GM19468 (cell line): ENCODE measurements around the gene IYD.

Experiments used
- ATAC-seq: cut with Tn5 transposase; IDR thresholded peaks from one replicate; pipeline ENCODE4 v1.9.1; 2021; ENCODE audit warnings: mild to moderate bottlenecking, moderate library complexity, moderate number of reproducible peaks; ENCODE audit not compliant: unreplicated experiment; ENCODE audit errors: extremely low read depth

IYD gene, protein sequence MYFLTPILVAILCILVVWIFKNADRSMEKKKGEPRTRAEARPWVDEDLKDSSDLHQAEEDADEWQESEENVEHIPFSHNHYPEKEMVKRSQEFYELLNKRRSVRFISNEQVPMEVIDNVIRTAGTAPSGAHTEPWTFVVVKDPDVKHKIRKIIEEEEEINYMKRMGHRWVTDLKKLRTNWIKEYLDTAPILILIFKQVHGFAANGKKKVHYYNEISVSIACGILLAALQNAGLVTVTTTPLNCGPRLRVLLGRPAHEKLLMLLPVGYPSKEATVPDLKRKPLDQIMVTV

DNA sequence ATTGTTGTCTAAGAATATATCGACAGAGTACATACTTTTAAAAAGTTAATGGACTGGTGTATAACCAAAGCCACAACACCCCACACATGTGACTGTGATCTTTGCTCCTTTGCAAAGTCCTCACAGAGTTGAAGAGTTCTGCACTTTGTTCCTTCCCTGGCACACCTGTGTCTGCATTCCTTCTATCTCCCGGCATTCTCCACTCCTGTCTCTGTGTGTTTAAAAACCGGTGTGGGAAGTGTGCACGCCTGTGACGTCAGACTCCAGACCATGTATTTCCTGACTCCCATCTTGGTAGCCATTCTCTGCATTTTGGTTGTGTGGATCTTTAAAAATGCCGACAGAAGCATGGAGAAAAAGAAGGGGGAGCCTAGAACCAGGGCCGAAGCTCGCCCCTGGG lies at the start of gene IYD:
Gene IYD, plus strand, starts transcription at position 251 of the 400 bp plus-strand sequence. Its CDS starts 20 bp downstream, at position 271.
- ATAC-seq: no peak

DNA sequence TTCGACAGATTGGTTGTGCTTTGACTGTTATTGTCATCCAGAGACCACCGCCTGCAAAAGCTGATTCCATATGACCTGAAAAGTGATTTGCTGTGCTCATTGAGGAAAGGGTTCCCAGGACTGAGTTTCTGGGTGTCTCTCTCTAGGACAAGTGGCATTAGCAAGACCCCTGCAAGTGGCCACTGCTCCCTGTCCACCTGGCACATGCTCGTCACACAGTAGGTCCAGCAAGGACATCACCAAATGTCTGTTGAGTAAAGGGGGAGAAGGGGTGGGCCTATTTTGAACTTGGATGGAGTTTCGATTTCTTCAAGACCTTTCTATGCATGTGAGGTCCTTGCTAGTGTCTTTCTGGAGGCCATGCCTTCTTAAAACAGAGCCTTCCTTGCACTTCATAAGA lies 48.9 kb upstream of the IYD start:
- ATAC-seq: no peak

DNA sequence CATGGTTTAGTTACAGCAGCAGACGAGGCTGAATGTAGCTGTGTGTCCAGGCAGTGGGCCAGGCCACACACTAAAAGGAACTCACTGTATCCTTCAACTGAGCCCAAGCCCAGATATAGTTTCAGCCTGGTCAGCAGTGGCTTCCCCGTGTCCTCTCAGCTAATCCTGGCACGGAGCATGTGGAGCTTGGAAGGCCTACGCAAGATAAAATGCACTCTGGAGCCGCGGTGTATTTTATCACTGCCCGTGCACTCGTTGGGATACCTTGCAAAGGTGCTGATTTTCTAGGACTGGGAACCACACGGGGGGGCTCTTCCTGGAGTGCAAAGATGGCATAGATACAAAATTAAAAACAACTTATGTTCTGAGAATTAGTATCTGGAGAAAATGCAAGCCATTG lies 48.4 kb upstream of the IYD start:
- ATAC-seq: no peak

DNA sequence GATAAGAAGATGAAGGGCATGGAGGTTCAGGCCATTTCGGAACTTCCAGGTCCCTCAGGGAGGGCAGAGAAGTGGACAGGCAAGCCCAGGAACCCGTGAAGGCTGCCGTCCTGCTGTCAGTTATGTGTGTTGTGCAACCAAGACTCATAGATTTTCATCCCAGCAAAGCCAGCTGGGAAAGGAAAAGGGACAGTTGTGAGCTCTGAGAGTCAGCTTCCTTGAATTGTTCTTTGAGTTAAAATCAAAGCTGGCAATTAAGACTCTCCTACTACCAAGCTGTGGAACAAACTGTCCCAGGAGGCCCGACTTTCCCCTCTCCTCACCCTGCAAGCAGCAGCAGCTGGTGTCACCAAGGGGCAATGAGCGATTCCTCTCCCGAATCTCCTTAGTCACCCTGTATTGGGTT lies 46.3 kb upstream of the IYD start:
- ATAC-seq: no peak

DNA sequence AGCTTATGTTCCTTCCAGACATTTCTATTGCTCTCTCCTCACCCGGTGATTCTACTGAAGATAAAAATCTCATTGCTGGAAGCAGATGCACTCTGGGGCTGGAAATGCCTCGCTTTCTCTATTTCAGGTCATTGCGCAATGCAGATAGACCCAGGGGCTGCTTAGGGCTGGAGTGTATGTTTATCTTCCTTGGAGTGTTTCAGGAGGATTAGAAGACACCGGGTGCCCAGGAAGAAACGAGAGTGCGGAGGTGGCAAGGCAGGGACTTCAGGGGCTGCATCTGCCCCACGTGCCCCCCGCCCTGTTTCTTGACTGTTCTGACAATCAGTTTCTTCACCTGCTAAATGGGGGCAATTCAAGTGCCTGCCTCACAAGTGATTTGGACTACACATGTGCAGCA lies 45.6 kb upstream of the IYD start:
- ATAC-seq: no peak

DNA sequence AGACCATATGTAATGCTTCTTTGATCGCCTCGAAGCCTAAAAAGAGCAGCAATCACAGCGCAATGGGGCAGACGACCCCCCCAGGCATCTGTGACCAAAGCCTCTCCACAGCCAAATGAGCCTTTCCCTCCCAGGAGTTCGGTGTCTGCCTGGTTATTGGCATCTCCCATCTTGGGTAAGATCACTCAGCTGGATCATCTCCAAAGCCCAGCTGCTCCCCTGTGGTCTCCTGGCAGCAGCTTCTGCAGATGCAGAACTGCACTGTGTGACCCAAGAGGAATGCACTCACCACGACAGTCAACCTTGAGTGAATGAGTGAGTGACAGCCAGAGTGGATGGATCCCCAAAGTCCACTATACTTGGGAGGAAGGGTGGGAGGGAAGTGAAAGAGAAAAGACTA lies 44.8 kb upstream of the IYD start:
- no peak for ATAC-seq

DNA sequence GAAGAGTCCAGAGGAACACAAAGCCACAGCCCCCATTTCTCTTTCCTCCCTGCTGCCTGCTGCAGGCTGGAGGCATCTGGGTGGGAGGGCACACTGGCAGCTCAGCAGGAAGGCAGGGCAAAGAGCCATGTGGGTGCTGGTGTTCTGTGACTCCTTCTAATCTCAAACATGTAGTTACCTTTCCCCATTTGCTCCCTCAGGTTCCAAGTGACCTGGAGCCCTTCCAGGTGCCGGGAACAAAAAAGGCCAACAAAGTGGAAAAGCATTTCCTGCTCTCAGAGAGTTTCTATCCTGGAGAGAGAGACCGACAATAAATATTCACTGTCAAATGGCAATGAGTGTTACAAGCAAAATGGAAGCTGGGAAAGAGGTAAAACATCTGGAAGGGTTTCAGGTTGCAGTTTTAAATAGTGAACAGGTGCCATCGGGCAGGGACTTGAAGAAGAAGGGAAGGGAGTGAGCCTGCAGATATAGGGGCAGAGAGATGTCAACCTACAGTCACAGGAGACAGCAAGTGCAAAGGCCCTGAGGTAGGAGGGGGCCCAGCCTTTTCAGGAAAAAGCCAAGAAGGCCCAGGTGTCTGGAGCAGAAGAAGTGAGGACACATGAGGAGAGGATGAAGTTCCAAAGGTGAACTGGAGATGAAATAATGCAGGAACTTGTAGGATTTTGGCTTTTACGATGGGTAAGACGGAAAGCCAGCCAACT lies 43.6 kb upstream of the IYD start:
- no peak for ATAC-seq

DNA sequence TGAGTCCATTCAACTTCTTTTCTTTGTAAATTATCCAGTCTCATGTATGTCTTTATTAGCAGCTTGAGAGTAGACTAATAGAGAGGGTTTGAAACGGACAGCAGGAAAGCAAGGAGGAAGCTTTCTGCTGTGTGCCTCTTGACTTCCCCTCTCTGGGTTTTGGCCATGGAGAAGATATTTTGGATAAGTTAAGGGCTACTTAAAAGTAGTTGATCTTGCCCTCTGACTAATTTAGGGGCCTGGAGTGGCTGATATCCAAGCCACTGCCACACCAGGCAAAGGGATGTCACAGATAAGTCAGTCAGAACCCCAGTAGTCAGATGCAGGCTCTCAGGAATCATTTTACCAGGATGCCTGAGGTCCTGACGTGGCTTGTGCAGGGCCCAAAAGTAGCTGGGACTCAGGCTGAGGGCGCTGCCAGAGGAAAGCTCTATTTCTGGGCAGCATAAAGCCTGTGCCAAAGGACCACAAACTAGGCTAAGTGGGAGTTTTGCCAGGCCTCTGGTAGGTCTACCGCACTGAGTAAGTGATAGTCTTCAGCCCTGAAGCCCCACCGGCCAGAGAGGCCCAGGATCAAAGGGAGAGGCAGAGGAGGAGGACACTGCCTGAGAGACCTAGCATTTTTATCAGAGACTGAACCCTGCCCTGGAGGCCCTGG lies 41.6 kb upstream of the IYD start:
- no peak for ATAC-seq

DNA sequence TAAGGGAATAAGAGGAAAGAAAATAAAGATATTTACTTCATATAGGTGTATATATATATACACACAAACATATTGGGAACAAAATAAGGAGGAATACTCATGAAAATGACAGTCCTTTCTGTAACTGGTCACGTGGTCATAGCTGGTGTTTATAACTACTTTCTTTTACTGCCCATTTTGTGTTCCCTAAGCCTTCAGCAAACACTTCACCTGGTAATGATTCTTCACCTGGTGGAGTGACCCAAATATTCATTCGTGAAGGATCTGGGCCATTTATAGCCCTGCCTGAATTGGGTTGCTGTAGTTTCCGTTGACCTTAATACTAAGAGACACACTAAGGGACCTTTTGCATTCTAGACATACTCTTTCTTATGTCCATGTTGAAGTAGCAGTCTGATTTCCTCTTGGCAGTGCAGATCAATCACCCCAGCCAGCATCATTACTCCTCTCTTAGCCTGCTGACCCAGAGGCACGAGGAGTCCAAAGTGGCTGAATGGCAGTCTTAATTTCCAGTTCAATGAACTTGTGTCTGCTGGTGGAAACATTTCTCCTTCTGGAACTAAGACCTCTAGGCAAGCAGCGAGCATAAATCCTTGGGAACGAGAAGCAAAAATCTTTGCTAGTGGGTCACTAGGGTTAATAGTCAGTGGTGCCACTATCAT lies 39.9 kb upstream of the IYD start:
- ATAC-seq: no peak

DNA sequence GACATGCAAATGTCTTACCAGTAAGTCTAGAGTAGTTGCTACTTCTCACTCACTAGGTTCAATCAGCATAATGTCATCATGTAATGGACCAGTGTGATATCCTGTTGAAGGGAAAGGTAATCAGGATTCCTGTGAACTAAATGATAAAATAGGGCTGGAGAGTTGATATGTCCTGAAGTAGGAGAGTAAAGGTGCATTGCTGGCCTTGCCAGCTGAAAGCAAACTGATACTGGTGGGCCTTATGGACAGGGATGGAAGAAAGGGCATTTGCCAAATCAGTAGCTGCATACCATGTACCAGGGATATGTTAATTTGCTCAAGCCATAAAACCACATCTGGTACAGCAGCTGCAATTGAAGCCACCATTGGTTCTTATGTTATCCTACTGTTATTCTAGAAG lies 37.5 kb upstream of the IYD start:
- ATAC-seq: no peak

DNA sequence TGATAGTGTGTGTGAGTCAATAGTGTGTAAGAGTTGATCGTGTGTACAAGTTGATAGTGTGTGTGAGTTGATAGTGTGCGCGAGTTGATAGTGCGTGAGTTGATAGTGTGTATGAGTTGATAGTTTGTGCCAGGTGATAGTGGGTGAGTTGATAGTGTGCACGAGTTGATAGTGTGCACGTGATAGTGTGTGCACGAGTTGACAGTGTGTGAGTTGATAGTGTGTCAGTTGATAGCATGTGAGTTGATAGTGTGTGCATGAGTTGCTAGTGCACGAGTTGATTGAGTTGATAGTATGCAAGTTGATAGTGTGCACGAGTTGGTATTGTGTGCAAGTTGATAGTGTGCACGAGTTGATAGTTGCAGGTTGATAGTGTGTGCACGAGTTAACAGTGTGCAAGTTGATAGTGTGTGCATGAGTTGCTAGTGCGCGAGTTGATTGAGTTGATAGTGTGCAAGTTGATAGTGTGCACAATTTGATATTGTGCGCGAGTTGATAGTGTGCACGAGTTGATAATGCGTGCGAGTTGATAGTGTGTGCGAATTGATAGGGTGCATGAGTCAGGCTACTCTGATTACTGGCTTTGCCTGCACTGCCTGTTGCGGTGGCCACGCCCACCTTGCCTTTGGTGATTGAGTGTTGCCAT lies 35.8 kb upstream of the IYD start:
- ATAC-seq: no peak

DNA sequence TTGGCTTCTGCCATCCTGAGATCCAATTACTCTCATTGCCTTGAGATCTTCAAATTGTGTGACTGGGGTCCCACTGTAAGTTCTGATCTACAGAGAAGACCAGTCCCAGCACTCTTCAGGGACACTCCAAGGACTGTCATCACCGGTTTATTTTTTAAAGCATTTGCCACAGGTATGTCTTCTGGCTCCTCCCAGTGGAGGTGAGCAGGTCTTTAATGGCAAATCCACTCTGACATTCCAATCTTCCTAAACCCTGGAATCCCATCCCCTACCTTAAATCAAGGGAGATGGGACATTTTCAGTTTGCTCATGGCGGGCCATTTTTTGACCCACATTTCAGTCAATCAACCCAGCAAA lies 35.2 kb upstream of the IYD start:
- no peak for ATAC-seq

DNA sequence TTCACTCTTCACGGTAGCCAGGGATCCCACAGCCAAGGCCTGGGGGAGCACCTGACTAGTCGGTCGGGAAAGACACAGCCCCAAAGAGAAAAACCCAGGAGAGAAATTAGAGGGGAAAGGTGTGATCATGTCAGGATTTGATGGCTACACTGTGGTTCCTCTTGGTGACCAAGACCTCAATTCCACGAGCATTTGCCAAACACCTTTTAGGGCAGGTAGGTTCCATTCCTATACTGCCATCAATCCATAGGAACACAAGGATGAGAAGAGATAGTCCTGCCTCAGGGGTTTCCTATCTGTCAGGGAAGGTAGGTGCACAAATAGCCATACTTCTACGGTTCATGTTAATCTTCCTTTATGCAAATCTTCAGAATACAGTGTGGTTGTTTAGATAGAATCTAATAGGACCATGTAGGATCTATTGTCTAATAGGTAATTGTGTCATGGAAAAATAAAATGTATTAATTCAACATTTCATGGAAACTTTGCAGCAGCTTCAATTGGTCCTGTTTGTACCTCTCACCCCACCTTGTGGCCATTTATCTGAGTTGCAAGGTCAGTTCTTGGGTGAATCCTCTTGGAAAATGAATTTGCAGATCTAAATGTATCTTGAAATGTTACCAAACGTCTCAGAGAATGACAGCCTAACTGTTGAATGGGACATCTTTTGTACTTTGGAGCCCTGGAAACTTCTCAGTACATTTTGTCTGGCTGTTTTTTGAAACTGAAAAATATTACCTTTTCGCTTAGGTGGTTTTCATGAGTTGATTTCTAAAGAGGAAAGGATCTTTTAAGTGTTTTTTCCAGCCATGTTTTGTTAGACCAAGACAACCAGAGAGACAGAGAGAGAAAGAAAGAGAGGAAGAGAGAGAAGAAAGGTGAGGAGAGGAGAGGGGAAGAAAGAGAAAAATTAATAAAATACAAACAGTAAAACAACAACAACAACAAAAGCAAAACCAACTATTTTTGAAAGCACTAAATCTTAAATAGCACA lies 33.7 kb upstream of the IYD start:
- ATAC-seq: no peak

DNA sequence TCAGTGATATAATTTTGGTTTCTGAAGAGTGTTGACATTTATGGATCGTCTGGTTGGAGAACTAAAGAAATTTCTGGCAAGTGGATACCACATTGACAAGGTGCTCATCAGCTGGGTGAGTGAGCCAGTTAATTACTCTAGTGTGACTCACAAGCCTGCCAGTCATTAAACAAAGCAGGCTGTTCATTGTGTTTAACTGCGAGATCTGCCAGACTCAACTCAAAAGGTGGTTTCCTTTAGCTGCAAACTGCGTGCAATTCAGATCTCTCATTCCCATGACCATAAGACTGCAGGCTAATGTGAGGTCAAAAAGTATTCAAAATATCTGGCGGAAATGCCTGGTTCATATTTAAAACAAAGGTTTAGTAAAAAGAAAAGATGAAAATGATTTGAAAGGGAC lies 32.5 kb upstream of the IYD start:
- no peak for ATAC-seq

DNA sequence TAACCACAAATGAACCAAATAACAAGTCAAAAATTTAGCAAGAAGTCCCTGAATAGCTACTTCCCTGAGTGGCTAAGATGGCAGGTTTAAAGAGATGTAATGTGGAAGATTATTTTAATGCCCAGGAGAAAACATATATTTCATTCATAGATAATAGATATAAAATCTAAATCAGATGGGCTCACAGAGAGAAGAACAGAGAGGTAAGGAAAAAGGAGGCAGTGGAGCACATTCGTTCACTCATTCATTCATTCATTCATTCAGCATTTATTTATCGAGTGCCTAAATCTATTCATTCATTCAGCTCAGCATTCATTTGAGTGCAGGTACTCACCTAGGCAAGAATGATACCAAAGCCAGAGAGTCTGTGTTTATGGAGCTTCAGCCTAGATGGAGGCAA lies 32.1 kb upstream of the IYD start:
- no peak for ATAC-seq

DNA sequence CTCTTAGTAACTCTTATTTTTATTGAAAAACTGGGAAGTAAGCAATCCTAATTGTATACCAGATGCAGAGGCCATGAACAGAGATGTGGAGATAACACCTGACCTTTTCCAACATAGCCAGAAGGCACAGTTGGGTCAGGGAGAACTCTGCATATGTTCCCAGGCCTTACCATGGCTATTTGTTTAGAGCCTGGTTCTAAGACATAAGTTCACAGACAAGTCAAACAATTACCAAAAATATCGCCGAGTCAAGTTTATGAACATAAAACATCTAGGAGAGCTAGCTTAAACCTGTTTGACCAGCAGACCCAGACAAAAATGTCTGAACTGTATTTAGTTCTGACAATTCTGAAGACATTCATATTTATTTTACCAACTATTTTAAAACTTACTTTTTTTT lies 26.7 kb upstream of the IYD start:
- no peak for ATAC-seq

DNA sequence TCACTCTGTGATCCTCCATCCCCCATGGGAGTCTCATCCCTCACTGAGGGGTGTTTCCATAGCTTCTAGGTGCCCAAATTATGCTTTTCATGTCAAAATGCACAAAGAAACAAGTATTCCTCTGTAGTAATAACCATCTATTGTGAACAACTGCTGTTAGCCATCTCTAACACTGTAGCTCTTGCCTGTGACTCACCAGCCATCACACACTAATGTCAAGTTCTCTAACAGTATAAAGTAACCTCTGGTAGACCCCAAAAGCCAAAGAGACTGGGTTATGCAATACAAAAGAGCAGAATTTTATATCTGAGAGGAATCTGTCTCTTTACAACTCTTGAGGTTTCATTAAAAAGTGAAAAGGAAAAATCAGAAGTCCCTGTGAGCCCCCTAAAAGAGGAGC lies 25.4 kb upstream of the IYD start:
- no peak for ATAC-seq

DNA sequence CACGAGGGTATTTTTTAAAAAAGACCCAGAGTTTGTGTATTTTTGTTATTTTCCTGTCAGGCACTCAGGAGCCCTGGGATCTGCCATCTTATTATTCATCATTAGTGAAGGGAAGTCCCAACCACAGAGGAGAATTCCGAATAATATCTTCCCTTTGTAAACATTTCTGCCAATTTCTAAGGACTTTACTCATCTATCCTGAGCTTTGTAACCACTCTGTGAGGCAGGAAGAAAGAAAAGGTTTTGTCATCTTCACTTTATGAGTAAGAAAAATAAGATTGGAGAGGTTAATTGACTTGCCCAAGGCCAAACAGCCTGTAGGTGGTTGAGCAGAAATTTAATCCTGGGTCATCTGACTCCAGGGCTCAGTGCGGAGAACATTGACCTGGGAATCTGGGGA lies 23.0 kb upstream of the IYD start:
- no peak for ATAC-seq

DNA sequence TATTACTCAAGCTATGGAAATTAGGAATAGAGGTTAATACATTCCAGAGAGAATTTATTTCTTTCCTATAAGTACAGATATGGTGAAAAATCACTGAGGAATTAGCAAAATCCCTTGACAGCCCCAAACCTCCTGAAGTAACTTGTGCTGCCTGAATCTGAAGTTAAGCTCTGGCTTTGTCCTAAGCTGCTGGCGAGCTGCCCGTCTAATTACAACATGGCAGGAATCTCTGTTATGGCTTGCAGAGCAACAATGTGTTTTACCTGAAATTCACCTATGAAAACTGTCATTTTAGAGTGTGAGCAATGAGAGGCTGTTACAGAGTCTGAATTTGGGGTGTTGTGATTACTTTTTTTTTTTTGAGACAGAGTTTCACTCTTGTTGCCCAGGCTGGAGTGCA lies 22.5 kb upstream of the IYD start:
- no peak for ATAC-seq
